Smooth muscle cell (in vitro differentiated cells): Measurements from ENCODE around the gene SIK2. TPM values are rescaled to one million over a fixed set of nuclear protein-coding genes. Genes with fewer than 3 reads are reported as not detected.

Experiments used
- DNase-seq: peaks from one replicate; lab custom pipeline; 2025; ENCODE audit not compliant: unreplicated experiment; lab: John Stamatoyannopoulos, UW
- H2AFZ ChIP-seq: fragments of 200-600 bp; sonication (generic); 2 replicates; pipeline ENCODE4 v1.6.0; 2016; ENCODE audit warnings: antibody characterized with exemption, low read depth, mild to moderate bottlenecking
- H3F3A ChIP-seq: fragments of 200-600 bp; sonication (generic); 2 replicates; pipeline ENCODE4 v1.6.0; 2017; ENCODE audit warnings: antibody characterized with exemption, low read depth
- H3K27ac ChIP-seq: fragments of 200-600 bp; sonication (generic); 2 replicates; pipeline ENCODE4 v1.5.1; 2016; ENCODE audit warnings: low read depth, mild to moderate bottlenecking
- H3K27me3 ChIP-seq: fragments of 200-600 bp; sonication (generic); 2 replicates; pipeline ENCODE4 v1.6.1; 2016; ENCODE audit warnings: low read depth, mild to moderate bottlenecking
- H3K36me3 ChIP-seq: fragments of 200-600 bp; sonication (generic); 2 replicates; pipeline ENCODE4 v1.5.1; 2016; ENCODE audit warnings: low read depth
- H3K4me1 ChIP-seq: fragments of 200-600 bp; sonication (generic); 2 replicates; pipeline ENCODE4 v1.5.1; 2016; ENCODE audit warnings: low read depth
- H3K4me2 ChIP-seq: fragments of 200-600 bp; sonication (generic); 2 replicates; pipeline ENCODE4 v1.6.0; 2016; ENCODE audit warnings: mild to moderate bottlenecking
- H3K4me3 ChIP-seq: fragments of 200-600 bp; sonication (generic); 2 replicates; pipeline ENCODE4 v1.5.1; 2016; ENCODE audit warnings: mild to moderate bottlenecking
- H3K79me2 ChIP-seq: fragments of 200-600 bp; sonication (generic); 2 replicates; pipeline ENCODE4 v1.6.0; 2016; ENCODE audit warnings: low read depth, mild to moderate bottlenecking
- H3K9ac ChIP-seq: fragments of 200-600 bp; sonication (generic); 2 replicates; pipeline ENCODE4 v1.6.0; 2016; ENCODE audit warnings: low read depth
- H3K9me3 ChIP-seq: fragments of 200-600 bp; sonication (generic); replicated peaks from 2 replicates; pipeline ENCODE4 v1.5.1; 2016; ENCODE audit warnings: low read depth
- H4K20me1 ChIP-seq: fragments of 200-600 bp; sonication (generic); 2 replicates; pipeline ENCODE4 v1.6.0; 2016; ENCODE audit warnings: low read depth
- WGBS: methylation state at CpG from one replicate; pipeline ENCODE4 v1.1.7; 2016; ENCODE audit warnings: low lambda C conversion rate; 5-methylcytosine and 5-hydroxymethylcytosine counted together
- polyA plus RNA-seq: library from polyadenylated mRNA; unstranded; fragments of >200 nt; fragmentation: Nextera tagmentation; extraction: Ambion mirVana; gene quantifications from 2 replicates; pipeline ENCODE4 v1.2.1, GENCODE V29; 2016
- total RNA-seq: library from RNA; depleted of rRNA; stranded (reverse); fragments of >200 nt; gene quantifications from 2 replicates; pipeline ENCODE4 v1.2.3, GENCODE V29; 2014
- TF ChIP-seq, protein P1 (sequence below): fragments of 200-600 bp; sonication (generic); IDR thresholded peaks from 2 replicates; pipeline ENCODE4 v1.5.1; 2017; ENCODE audit warnings: borderline replicate concordance, mild to moderate bottlenecking, antibody characterized with exemption; ENCODE audit not compliant: insufficient read depth, poor library complexity, severe bottlenecking

The SIK2 gene
- total and polyA plus RNA-seq, 2 experiments from 2014 or later: 1.9 to 14.1 TPM

- H3K9me3 ChIP-seq: no peaks in the 10 kb centered on the region
- H4K20me1 ChIP-seq: peaks cover 33% of the 10 kb centered on the region
- H3K4me3 ChIP-seq: no peak overlapping the region
- H3K36me3 ChIP-seq: no peaks in the 10 kb centered on the region
- peaks cover 50% of the 10 kb centered on the region for H3K4me1 ChIP-seq
- no peak overlapping the region for H3K9ac ChIP-seq
- peaks cover 17% of the 10 kb centered on the region for H3K79me2 ChIP-seq
- WGBS: 71% methylated on average over 3 of the region's 3 CpGs
- TF ChIP-seq, protein P1, sequence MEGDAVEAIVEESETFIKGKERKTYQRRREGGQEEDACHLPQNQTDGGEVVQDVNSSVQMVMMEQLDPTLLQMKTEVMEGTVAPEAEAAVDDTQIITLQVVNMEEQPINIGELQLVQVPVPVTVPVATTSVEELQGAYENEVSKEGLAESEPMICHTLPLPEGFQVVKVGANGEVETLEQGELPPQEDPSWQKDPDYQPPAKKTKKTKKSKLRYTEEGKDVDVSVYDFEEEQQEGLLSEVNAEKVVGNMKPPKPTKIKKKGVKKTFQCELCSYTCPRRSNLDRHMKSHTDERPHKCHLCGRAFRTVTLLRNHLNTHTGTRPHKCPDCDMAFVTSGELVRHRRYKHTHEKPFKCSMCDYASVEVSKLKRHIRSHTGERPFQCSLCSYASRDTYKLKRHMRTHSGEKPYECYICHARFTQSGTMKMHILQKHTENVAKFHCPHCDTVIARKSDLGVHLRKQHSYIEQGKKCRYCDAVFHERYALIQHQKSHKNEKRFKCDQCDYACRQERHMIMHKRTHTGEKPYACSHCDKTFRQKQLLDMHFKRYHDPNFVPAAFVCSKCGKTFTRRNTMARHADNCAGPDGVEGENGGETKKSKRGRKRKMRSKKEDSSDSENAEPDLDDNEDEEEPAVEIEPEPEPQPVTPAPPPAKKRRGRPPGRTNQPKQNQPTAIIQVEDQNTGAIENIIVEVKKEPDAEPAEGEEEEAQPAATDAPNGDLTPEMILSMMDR: no peak
- no peaks in the 10 kb centered on the region for H3K27me3 ChIP-seq
- peaks cover 29% of the 10 kb centered on the region for H3F3A ChIP-seq
- no peak overlapping the region for H3K4me2 ChIP-seq
- peak overlapping the region; percentile 17 for H3K27ac ChIP-seq
- no peak for DNase-seq
- no peak overlapping the region for H2AFZ ChIP-seq
Observed at GRCh38 chr11:111633756-111634362, 31.6 kb downstream of the SIK2 start.

- H3K4me1 ChIP-seq: peaks cover 50% of the 10 kb centered on the region
- peak overlapping the region; percentile 2 for H3K4me2 ChIP-seq
- H4K20me1 ChIP-seq: peaks cover 44% of the 10 kb centered on the region
- TF ChIP-seq, protein P1: no peak
- no peaks in the 10 kb centered on the region for H3K36me3 ChIP-seq
- H3K9ac ChIP-seq: no peak overlapping the region
- peaks cover 25% of the 10 kb centered on the region for H3F3A ChIP-seq
- 62% methylated on average over 5 of the region's 5 CpGs for WGBS
- H2AFZ ChIP-seq: no peak overlapping the region
- no peak overlapping the region for H3K27ac ChIP-seq
- DNase-seq: no peak
- H3K27me3 ChIP-seq: no peaks in the 10 kb centered on the region
- H3K79me2 ChIP-seq: peaks cover 20% of the 10 kb centered on the region
- no peaks in the 10 kb centered on the region for H3K9me3 ChIP-seq
- no peak overlapping the region for H3K4me3 ChIP-seq
Observed at GRCh38 chr11:111634981-111635705, 32.9 kb downstream of the SIK2 start.

GRCh38 chr11:111635706-111636045 lies 33.4 kb downstream of the SIK2 start:
- Histone ChIP-seq H3K4me2 (peak overlapping the region; percentile 2), H3K9me3 (no peaks in the 10 kb centered on the region), H3K9ac (no peak overlapping the region), H3F3A (peaks cover 24% of the 10 kb centered on the region), H3K4me1 (peaks cover 50% of the 10 kb centered on the region), H4K20me1 (peaks cover 44% of the 10 kb centered on the region), H3K27me3 (no peaks in the 10 kb centered on the region), H3K27ac (no peak overlapping the region), H3K4me3 (no peak overlapping the region), H3K36me3 (no peaks in the 10 kb centered on the region), H2AFZ (no peak overlapping the region), H3K79me2 (peaks cover 20% of the 10 kb centered on the region)
- WGBS: 74% methylated on average over 1 of the region's 1 CpG
- TF ChIP-seq, protein P1: no peak
- no peak for DNase-seq
